CD14-positive monocyte (primary cell): Measurements from ENCODE around the gene ITIH6. TPM values are rescaled to one million over a fixed set of nuclear protein-coding genes. Genes with fewer than 3 reads are reported as not detected.
"Not testable (repeated sequence)": the region's sequence is repeated elsewhere in the genome, so short reads cannot be mapped to it uniquely, and the experiment has no call there.

ENCODE experiments used
- DNase-seq, 3 donors: peaks; one replicate each; pipeline ENCODE4 v3.0.0-alpha.2; 2011 to 2022
- H2AFZ ChIP-seq: 2 replicates; pipeline ENCODE4 v1.6.0; 2012; ENCODE audit warnings: mild to moderate bottlenecking, low read depth, low read length, inconsistent platforms; ENCODE audit not compliant: insufficient read depth, poor library complexity, severe bottlenecking
- H3K27ac ChIP-seq, 2 donors: 1 replicate in 1 of 2; 2 replicates in 1 of 2; pipeline ENCODE4 v1.5.1; 2012 to 2013; ENCODE audit warnings: low read length in 2 of 2, control low read depth in 1 of 2, inconsistent platforms in 1 of 2, low read depth in 1 of 2, mild to moderate bottlenecking in 1 of 2
- H3K27me3 ChIP-seq, 2 donors: one replicate each; pipeline versions ENCODE4 v1.6.0 to v1.6.1; 2011 to 2013; ENCODE audit warnings: low read length in 2 of 2; ENCODE audit not compliant: control insufficient read depth in 2 of 2, insufficient read depth in 2 of 2
- H3K36me3 ChIP-seq, 2 donors: replicated peaks in 1 of 2; 1 replicate in 1 of 2; 2 replicates in 1 of 2; pipeline versions ENCODE4 v1.5.1 to v1.6.1; 2012 to 2013; ENCODE audit warnings: low read length in 2 of 2, control low read depth in 1 of 2, inconsistent platforms in 1 of 2, mild to moderate bottlenecking in 1 of 2; ENCODE audit not compliant: insufficient read depth in 2 of 2, control insufficient read depth in 1 of 2
- H3K4me1 ChIP-seq, 2 donors: 1 replicate in 1 of 2; 2 replicates in 1 of 2; pipeline versions ENCODE4 v1.5.1 to v1.6.1; 2012 to 2013; ENCODE audit warnings: low read length in 2 of 2, control low read depth in 1 of 2, inconsistent platforms in 1 of 2, mild to moderate bottlenecking in 1 of 2, moderate library complexity in 1 of 2; ENCODE audit not compliant: insufficient read depth in 2 of 2, control insufficient read depth in 1 of 2
- H3K4me2 ChIP-seq: replicated peaks from 2 replicates; pipeline ENCODE3; 2012; ENCODE audit warnings: low read length, moderate library complexity, mild to moderate bottlenecking; ENCODE audit not compliant: poor library complexity, severe bottlenecking; ENCODE audit errors: extremely low read depth
- H3K4me3 ChIP-seq, 3 experiments: fragments of 200-600 bp in 1 of 3; sonication (generic) in 1 of 3; replicated peaks in 1 of 3; 1 replicate in 2 of 3; 2 replicates in 1 of 3; pipeline ENCODE4 v1.5.1; 2011 to 2013; ENCODE audit warnings: low read length in 3 of 3, mild to moderate bottlenecking in 3 of 3, control low read depth in 2 of 3, low read depth in 2 of 3, inconsistent platforms in 1 of 3, moderate library complexity in 1 of 3
- H3K79me2 ChIP-seq: 2 replicates; pipeline ENCODE4 v1.6.0; 2012; ENCODE audit warnings: mild to moderate bottlenecking, control low read depth, inconsistent platforms, low read length, moderate library complexity; ENCODE audit not compliant: insufficient read depth
- H3K9ac ChIP-seq: 2 replicates; pipeline ENCODE4 v1.6.0; 2017; ENCODE audit warnings: low read length, mild to moderate bottlenecking; ENCODE audit not compliant: insufficient read depth, poor library complexity, severe bottlenecking
- H3K9me3 ChIP-seq, 2 donors: replicated peaks in 1 of 2; 1 replicate in 1 of 2; 2 replicates in 1 of 2; pipeline versions ENCODE4 v1.5.1 to v1.6.1; 2012 to 2013; ENCODE audit warnings: low read length in 2 of 2, control low read depth in 1 of 2; ENCODE audit not compliant: control insufficient read depth in 1 of 2, insufficient read depth in 1 of 2
- H4K20me1 ChIP-seq: 2 replicates; pipeline ENCODE4 v1.6.0; 2012; ENCODE audit warnings: mild to moderate bottlenecking, low read length, control low read depth, moderate library complexity; ENCODE audit not compliant: insufficient read depth
- H3K27ac Mint-ChIP-seq, 7 donors: one replicate each; pipeline ENCODE4 v1.8.0; 2020; ENCODE audit warnings: mild to moderate bottlenecking in 7 of 7, mixed read lengths in 7 of 7, moderate library complexity in 6 of 7, inconsistent platforms in 2 of 7
- H3K27me3 Mint-ChIP-seq, 3 donors: one replicate each; pipeline ENCODE4 v1.8.0; 2021 to 2022; ENCODE audit warnings: low read depth in 3 of 3, mild to moderate bottlenecking in 3 of 3, mixed read lengths in 3 of 3, moderate library complexity in 3 of 3, inconsistent platforms in 1 of 3
- H3K36me3 Mint-ChIP-seq, 2 donors: one replicate each; pipeline ENCODE4 v1.8.0; 2020; ENCODE audit warnings: mixed read lengths in 2 of 2, inconsistent platforms in 1 of 2, mild to moderate bottlenecking in 1 of 2
- H3K4me1 Mint-ChIP-seq: one replicate; pipeline ENCODE4 v1.8.0; 2020; ENCODE audit warnings: mild to moderate bottlenecking, mixed read lengths
- H3K4me3 Mint-ChIP-seq, 2 donors: one replicate each; pipeline ENCODE4 v1.8.0; 2020; ENCODE audit warnings: mild to moderate bottlenecking in 2 of 2, mixed read lengths in 2 of 2, moderate library complexity in 1 of 2
- H3K9me3 Mint-ChIP-seq, 7 donors: one replicate each; pipeline ENCODE4 v1.8.0; 2020 to 2022; ENCODE audit warnings: mixed read lengths in 7 of 7, mild to moderate bottlenecking in 6 of 7, moderate library complexity in 6 of 7, inconsistent platforms in 2 of 7
- CTCF ChIP-seq: fragments of 200-600 bp; IDR thresholded peaks from one replicate; pipeline ENCODE4 v1.8.0; 2022; ENCODE audit warnings: antibody characterized with exemption, mild to moderate bottlenecking
- WGBS: methylation state at CpG from one replicate; pipeline ENCODE4 v1.1.5; 2013; ENCODE audit warnings: missing lambda C conversion rate; ENCODE audit not compliant: insufficient coverage; 5-methylcytosine and 5-hydroxymethylcytosine counted together
- intact Hi-C, 2 donors: fragments of 100-400 bp; cut with micrococcal nuclease; formaldehyde crosslinking; loops; one replicate each; pipeline versions ENCODE4 v1.15.0 to v1.15.1; 2023
- polyA plus RNA-seq, 3 donors: library from polyadenylated mRNA; depleted of rRNA in 1 of 3; unstranded in 2 of 3; stranded (reverse) in 1 of 3; fragments of 300-500 nt in 2 of 3; fragments of >200 nt in 1 of 3; fragmentation: Illumina TruSeq in 2 of 3; gene quantifications; 1 replicate in 2 of 3; 2 replicates in 1 of 3; pipeline ENCODE4 v1.2.3, GENCODE V29; 2012 to 2021

The ITIH6 gene
- polyA plus RNA-seq, 3 donors, result not detected

DNA sequence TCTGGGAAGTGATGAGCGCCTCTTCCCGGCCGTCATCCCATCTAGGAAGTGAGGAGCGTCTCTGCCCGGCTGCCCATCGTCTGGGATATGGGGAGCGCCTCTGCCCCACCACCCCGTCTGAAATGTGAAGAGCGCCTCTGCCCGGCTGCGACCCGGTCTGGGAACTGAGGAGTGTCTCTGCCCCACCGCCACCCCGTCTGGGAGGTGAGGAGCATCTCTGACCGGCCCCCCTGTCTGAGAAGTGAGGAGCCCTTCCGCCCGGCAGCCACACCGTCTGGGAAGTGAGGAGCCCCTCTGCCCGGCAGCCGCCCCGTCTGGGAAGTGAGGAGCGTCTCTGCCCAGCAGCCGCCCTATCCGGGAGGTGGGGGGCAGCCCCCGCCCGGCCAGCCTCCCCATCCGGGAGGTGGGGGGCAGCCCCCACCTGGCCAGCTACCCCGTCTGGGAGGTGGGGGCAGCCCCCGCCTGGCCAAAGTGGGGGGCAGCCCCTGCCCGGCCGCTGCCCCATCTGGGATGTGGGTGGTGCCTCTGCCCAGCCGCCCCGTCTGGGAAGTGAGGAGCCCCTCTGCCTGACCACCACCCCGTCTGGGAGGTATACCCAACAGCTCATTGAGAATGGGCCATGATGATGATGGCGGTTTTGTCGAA, 61.6 kb downstream of the ITIH6 start:
- H3K27ac ChIP-seq, H3K4me1 Mint-ChIP-seq, H3K36me3 Mint-ChIP-seq, H3K27ac Mint-ChIP-seq, H3K4me1 ChIP-seq, H3K4me3 Mint-ChIP-seq, DNase-seq, H3K79me2 ChIP-seq, H3K4me2 ChIP-seq, intact Hi-C loops, H3K4me3 ChIP-seq, H2AFZ ChIP-seq, H3K27me3 Mint-ChIP-seq, H3K9me3 ChIP-seq, H3K9ac ChIP-seq, H3K27me3 ChIP-seq, H4K20me1 ChIP-seq, H3K36me3 ChIP-seq: not testable (repeated sequence)
- H3K9me3 Mint-ChIP-seq, result peaks cover 13 to 27% (median 17%) of the 10 kb centered on the region in 7 donors
- WGBS, result 85% methylated on average over 13 of the region's 36 CpGs

DNA sequence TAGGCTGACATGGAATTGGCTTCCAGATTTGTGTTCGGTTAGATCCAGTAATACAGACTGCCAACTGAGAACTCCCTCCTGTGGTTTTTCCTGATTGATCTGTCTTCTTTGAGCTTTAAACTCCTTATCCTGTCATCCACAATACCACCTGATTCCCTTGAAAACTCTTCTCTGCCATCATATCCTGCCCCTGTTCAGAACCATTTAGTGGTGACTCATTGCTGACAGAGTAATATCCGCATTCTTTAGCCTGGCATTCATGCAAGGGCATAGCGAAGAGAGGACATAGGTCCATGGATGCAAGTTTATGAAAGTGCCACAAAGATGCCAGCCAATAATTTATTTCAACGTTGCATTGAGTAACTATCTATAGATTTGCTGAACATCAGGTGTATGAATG, 76.6 kb downstream of the ITIH6 start:
- Histone ChIP-seq H3K36me3 (no peaks in the 10 kb centered on the region), H3K9ac (no peak overlapping the region), H3K4me1 (no peaks in the 10 kb centered on the region), H2AFZ (no peak overlapping the region), H3K27ac (no peak overlapping the region), H3K4me2 (no peak overlapping the region), H4K20me1 (no peaks in the 10 kb centered on the region), H3K79me2 (no peaks in the 10 kb centered on the region), H3K4me3 (no peak overlapping the region), H3K9me3 (no peaks in the 10 kb centered on the region), H3K27me3 (no peaks in the 10 kb centered on the region)
- H3K27ac Mint-ChIP-seq, result no peak overlapping the region
- WGBS, result 60% methylated on average over 1 of the region's 4 CpGs
- no peaks in the 10 kb centered on the region for H3K36me3 Mint-ChIP-seq
- no peak for DNase-seq
- peaks cover 0 to 6% (median 2%) of the 10 kb centered on the region in 7 donors for H3K9me3 Mint-ChIP-seq
- TF ChIP-seq CTCF, result no peak
- intact Hi-C loops, result no loop called here
- no peak overlapping the region for H3K4me3 Mint-ChIP-seq
- H3K27me3 Mint-ChIP-seq, result peaks cover 0 to 1% (median 0%) of the 10 kb centered on the region in 3 donors
- H3K4me1 Mint-ChIP-seq, result no peaks in the 10 kb centered on the region
